ENCODE results near the gene SLC25A26.
"Not testable (repeated sequence)": the region's sequence is repeated elsewhere in the genome, so short reads cannot be mapped to it uniquely, and the experiment has no call there.

SLC25A26 gene

DNA sequence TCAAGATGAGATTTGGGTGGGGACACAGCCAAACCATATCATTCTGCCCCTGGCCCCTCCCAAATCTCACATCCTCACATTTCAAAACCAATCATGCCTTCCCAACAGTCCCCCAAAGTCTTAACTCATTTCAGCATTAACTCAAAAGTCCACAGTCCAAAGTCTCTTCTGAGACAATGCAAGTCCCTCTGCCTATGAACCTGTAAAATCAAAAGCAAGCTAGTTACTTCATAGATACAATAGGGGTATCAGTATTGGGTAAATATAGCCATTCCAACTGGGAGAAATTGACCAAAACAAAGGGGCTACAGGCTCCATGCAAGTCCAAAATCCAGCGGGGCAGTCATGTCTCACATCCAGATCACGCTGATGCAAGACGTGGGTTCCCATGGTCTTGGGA is 200.3 kb downstream of the SLC25A26 start:
- H3K27me3 Mint-ChIP-seq; H3K27ac Mint-ChIP-seq; H3K36me3 Mint-ChIP-seq (ENCODE audit: low read depth); intact Hi-C loops (cut with micrococcal nuclease); H3K4me1 Mint-ChIP-seq (ENCODE audit: low read depth); H3K4me3 Mint-ChIP-seq: not testable (repeated sequence)
- peaks cover 29% of the 10 kb centered on the region for H3K9me3 Mint-ChIP-seq

- H3K36me3 Mint-ChIP-seq (ENCODE audit: low read depth); H3K4me3 Mint-ChIP-seq; H3K4me1 Mint-ChIP-seq (ENCODE audit: low read depth); H3K27me3 Mint-ChIP-seq; H3K27ac Mint-ChIP-seq; intact Hi-C loops (cut with micrococcal nuclease): not testable (repeated sequence)
- H3K9me3 Mint-ChIP-seq, result peaks cover 29% of the 10 kb centered on the region
Measured at GRCh38 chr3:66421893-66422292, 201.1 kb downstream of the SLC25A26 start.

DNA sequence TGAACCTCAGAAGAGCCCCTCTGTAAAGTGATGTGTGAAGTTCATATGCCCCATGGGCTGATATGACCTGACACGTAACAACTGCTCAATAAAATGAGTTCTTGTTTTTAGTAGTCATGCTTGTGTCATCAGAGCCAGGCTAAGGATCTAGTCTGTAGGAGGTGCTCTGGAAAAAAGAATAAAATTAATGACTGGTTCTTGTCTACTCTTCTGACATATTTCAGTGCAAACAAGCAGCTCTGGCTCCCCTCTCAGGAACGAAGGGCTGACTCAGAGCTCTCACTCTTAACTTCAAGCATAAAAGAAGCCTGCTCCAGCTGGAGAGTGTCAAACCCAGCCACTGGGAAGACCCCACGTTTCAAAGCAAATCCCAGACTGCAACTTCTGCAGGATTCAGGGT is 203.0 kb downstream of the SLC25A26 start:
- H3K27ac Mint-ChIP-seq, result no peak overlapping the region
- H3K4me1 Mint-ChIP-seq (ENCODE audit: low read depth), result no peaks in the 10 kb centered on the region
- H3K27me3 Mint-ChIP-seq, result no peaks in the 10 kb centered on the region
- intact Hi-C loops (cut with micrococcal nuclease), result no loop called here
- H3K4me3 Mint-ChIP-seq, result no peak overlapping the region
- H3K9me3 Mint-ChIP-seq, result peaks cover 29% of the 10 kb centered on the region
- no peaks in the 10 kb centered on the region for H3K36me3 Mint-ChIP-seq (ENCODE audit: low read depth)

DNA sequence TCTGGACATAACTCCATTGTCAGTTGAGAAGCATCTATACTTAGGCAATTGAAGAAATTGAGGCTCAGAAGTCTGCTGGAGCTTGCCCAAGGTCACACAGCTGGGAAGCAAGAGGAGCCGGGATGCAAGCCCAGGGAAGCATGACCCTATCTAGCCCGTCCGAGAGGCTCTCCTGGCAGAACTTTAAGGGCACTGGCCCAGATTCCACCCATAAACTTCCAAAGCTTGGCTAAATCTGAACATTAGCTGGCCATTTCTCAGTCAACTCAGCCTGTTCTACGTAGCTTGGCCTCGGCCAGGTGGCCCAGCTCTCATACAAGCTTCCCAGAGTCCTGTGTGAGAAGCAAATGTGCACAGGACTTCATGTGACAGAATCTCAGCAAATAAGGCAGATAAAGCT is 204.2 kb downstream of the SLC25A26 start:
- Mint-ChIP-seq H3K9me3 (peaks cover 29% of the 10 kb centered on the region), H3K27ac (no peak overlapping the region)

DNA sequence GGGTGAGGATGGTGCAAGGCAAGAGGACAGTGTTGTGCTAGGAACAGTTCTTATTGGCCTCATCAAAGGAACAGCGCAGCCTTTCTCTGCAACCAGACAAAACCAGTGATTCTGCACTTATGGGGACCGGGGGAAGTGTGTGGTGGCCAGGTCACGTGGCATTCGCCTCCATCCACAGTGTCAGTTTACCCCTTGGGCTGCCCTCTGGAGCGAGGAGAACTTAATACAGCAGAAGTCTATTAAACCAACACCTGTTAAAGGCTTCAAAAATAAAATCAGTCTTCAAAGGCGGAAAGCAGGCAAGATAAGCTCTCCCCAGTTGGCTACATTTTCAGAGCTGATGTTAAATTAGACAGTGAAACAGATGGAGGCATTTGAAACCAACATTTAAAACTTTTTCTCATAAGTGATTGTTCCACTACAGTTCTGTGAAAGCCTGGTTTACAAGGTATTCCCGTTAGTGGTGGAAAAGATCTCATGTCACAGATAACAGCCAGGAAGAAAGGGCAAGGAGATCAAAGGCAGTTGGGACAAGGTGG is 204.8 kb downstream of the SLC25A26 start:
- Mint-ChIP-seq H3K27me3 (no peaks in the 10 kb centered on the region), H3K4me3 (no peak overlapping the region), H3K27ac (no peak overlapping the region), H3K36me3 (ENCODE audit: low read depth) (no peaks in the 10 kb centered on the region), H3K9me3 (peaks cover 23% of the 10 kb centered on the region), H3K4me1 (ENCODE audit: low read depth) (no peaks in the 10 kb centered on the region)
- intact Hi-C loops (cut with micrococcal nuclease), result no loop called here

More for the DNA sequence above, 204.2 kb downstream of the SLC25A26 start:
- H3K27me3 Mint-ChIP-seq, result no peaks in the 10 kb centered on the region
- H3K4me3 Mint-ChIP-seq, result no peak overlapping the region
- intact Hi-C loops (cut with micrococcal nuclease), result no loop called here
- no peaks in the 10 kb centered on the region for H3K4me1 Mint-ChIP-seq (ENCODE audit: low read depth)
- no peaks in the 10 kb centered on the region for H3K36me3 Mint-ChIP-seq (ENCODE audit: low read depth)

GRCh38 chr3:66426135-66426534 is 205.3 kb downstream of the SLC25A26 start:
- intact Hi-C loops (cut with micrococcal nuclease), result no loop called here
- Mint-ChIP-seq H3K9me3 (peaks cover 18% of the 10 kb centered on the region), H3K27ac (no peak overlapping the region), H3K4me3 (no peak overlapping the region), H3K4me1 (ENCODE audit: low read depth) (no peaks in the 10 kb centered on the region), H3K36me3 (ENCODE audit: low read depth) (no peaks in the 10 kb centered on the region), H3K27me3 (no peaks in the 10 kb centered on the region)

DNA sequence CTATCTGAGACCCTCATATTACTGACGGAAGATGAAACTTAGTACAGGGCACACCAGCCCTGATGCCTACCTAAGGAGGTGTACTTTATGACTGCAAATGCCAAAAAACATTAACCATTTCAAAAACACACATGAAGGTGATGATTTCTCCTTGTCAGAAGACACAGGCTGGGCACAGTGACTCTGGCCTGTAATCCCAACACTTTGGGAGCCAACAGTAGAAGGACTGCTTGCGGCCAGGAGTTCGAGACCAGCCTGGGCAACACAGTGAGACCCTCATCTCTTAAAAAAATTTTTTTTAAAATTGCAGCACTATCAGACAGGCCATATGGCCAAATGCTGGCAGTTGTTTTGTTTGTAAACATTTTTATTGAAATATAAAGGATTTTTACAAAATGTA is 206.6 kb downstream of the SLC25A26 start:
- Mint-ChIP-seq H3K4me1 (ENCODE audit: low read depth) (peaks cover 6% of the 10 kb centered on the region), H3K27ac (no peak overlapping the region), H3K36me3 (ENCODE audit: low read depth) (no peaks in the 10 kb centered on the region), H3K27me3 (no peaks in the 10 kb centered on the region), H3K9me3 (peaks cover 6% of the 10 kb centered on the region), H3K4me3 (no peak overlapping the region)
- intact Hi-C loops (cut with micrococcal nuclease), result no loop called here

DNA sequence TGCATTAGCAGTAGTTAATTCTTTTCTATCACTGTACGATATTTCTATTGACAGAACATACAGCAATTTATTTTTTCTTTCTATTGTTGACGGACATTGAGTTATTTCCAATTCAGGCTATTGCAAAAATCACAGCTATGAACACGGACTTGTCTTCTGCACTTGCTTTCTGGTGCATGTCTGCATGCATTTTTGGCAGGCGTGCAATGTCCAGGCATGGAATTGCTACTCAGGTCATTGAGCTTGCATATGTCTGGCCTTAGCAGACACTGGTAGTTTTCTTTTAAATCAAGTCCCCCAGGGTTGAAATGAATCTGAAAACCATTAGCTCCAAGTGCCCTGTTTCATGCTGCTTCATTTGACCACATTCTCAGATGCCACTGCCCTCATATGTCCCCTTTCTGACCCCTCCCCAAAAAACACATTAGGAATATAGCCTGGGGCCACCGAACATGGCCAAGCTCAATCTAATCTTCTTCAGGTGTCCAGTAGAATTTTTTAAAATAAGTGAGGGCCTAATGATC is 207.2 kb downstream of the SLC25A26 start:
- H3K27ac Mint-ChIP-seq, result no peak overlapping the region
- peaks cover 6% of the 10 kb centered on the region for H3K4me1 Mint-ChIP-seq (ENCODE audit: low read depth)
- H3K36me3 Mint-ChIP-seq (ENCODE audit: low read depth), result no peaks in the 10 kb centered on the region

More for the DNA sequence above, 207.2 kb downstream of the SLC25A26 start:
- no peaks in the 10 kb centered on the region for H3K27me3 Mint-ChIP-seq
- no peaks in the 10 kb centered on the region for H3K9me3 Mint-ChIP-seq
- intact Hi-C loops (cut with micrococcal nuclease), result no loop called here
- H3K4me3 Mint-ChIP-seq, result no peak overlapping the region

Data from dendritic cell treated with granulocyte-macrophage colony-stimulating factor and Interleukin-4, amounts not matched to agents 40 ng/mL and 50 ng/mL, for 4 days (primary cell).